Trophoblast cell (in vitro differentiated cells and primary cell): ENCODE results near the gene INHBA.

Experiments
- DNase-seq, 2 donors: peaks; one replicate each; pipeline ENCODE4 v3.0.0-alpha.2; 2016
- H2AFZ ChIP-seq: 2 replicates; pipeline ENCODE4 v1.6.1; 2013; ENCODE audit warnings: low read length, moderate library complexity, mild to moderate bottlenecking; ENCODE audit not compliant: insufficient read depth, poor library complexity
- H2AK5ac ChIP-seq: 2 replicates; pipeline ENCODE4 v1.6.1; 2013; ENCODE audit warnings: mild to moderate bottlenecking, low read length
- H2BK120ac ChIP-seq: 2 replicates; pipeline ENCODE4 v1.6.1; 2013; ENCODE audit warnings: low read length, mild to moderate bottlenecking, moderate library complexity; ENCODE audit not compliant: insufficient read depth, poor library complexity
- H2BK12ac ChIP-seq: 2 replicates; pipeline ENCODE4 v1.6.1; 2013; ENCODE audit warnings: mild to moderate bottlenecking, low read length, moderate library complexity
- H2BK5ac ChIP-seq: 2 replicates; pipeline ENCODE4 v1.6.1; 2013; ENCODE audit warnings: low read length, low read depth, moderate library complexity, mild to moderate bottlenecking; ENCODE audit not compliant: poor library complexity
- H3K14ac ChIP-seq: 2 replicates; pipeline ENCODE4 v1.6.1; 2013; ENCODE audit warnings: mild to moderate bottlenecking, low read length
- H3K18ac ChIP-seq: 2 replicates; pipeline ENCODE4 v1.6.1; 2013; ENCODE audit warnings: mild to moderate bottlenecking, low read length
- H3K23ac ChIP-seq: 2 replicates; pipeline ENCODE4 v1.6.1; 2013; ENCODE audit warnings: low read length
- H3K27ac ChIP-seq: 2 replicates; pipeline ENCODE4 v1.5.1; 2013; ENCODE audit warnings: low read depth, mild to moderate bottlenecking, inconsistent platforms, low read length, moderate library complexity
- H3K27me3 ChIP-seq: 2 replicates; pipeline ENCODE4 v1.6.1; 2013; ENCODE audit warnings: inconsistent platforms, mild to moderate bottlenecking, low read length, moderate library complexity; ENCODE audit not compliant: insufficient read depth
- H3K36me3 ChIP-seq, 2 experiments: 1 replicate in 1 of 2; 2 replicates in 1 of 2; pipeline ENCODE4 v1.6.1; 2013; ENCODE audit warnings: low read length in 2 of 2, mild to moderate bottlenecking in 2 of 2, moderate library complexity in 1 of 2; ENCODE audit not compliant: insufficient read depth in 2 of 2, control insufficient read depth in 1 of 2
- H3K4ac ChIP-seq: 2 replicates; pipeline ENCODE4 v1.6.1; 2013; ENCODE audit warnings: low read depth, mild to moderate bottlenecking, low read length, moderate library complexity
- H3K4me1 ChIP-seq, 2 experiments: 1 replicate in 1 of 2; 2 replicates in 1 of 2; pipeline ENCODE4 v1.6.1; 2013; ENCODE audit warnings: low read length in 2 of 2, mild to moderate bottlenecking in 2 of 2, moderate library complexity in 1 of 2; ENCODE audit not compliant: insufficient read depth in 2 of 2, control insufficient read depth in 1 of 2
- H3K4me2 ChIP-seq: 2 replicates; pipeline ENCODE4 v1.6.1; 2013; ENCODE audit warnings: inconsistent platforms, mild to moderate bottlenecking, low read length, moderate library complexity
- H3K4me3 ChIP-seq: 2 replicates; pipeline ENCODE4 v1.5.1; 2013; ENCODE audit warnings: mild to moderate bottlenecking, low read depth, low read length, inconsistent platforms
- H3K79me1 ChIP-seq: one replicate; pipeline ENCODE4 v1.6.1; 2013; ENCODE audit warnings: low read length
- H3K79me2 ChIP-seq: 2 replicates; pipeline ENCODE4 v1.6.1; 2013; ENCODE audit warnings: low read length, mild to moderate bottlenecking; ENCODE audit not compliant: control insufficient read depth, insufficient read depth, poor library complexity
- H3K9ac ChIP-seq: 2 replicates; pipeline ENCODE4 v1.6.1; 2013; ENCODE audit warnings: mild to moderate bottlenecking, low read length
- H3K9me3 ChIP-seq: 2 replicates; pipeline ENCODE4 v1.6.1; 2013; ENCODE audit warnings: low read depth, mild to moderate bottlenecking, control low read depth, inconsistent platforms, low read length; ENCODE audit not compliant: insufficient read depth
- H4K12ac ChIP-seq: 2 replicates; pipeline ENCODE4 v1.6.1; 2013; ENCODE audit warnings: low read depth, mild to moderate bottlenecking, low read length, moderate library complexity
- H4K8ac ChIP-seq: 2 replicates; pipeline ENCODE4 v1.6.1; 2013; ENCODE audit warnings: low read depth, mild to moderate bottlenecking, low read length, moderate library complexity
- H4K91ac ChIP-seq: one replicate; pipeline ENCODE4 v1.6.1; 2013; ENCODE audit warnings: low read depth, mild to moderate bottlenecking, low read length, moderate library complexity
- WGBS: extraction: QIAGEN DNeasy Blood & Tissue Kit; methylation state at CpG from one replicate; pipeline ENCODE4 v1.1.7; 2013; ENCODE audit warnings: missing lambda C conversion rate; ENCODE audit not compliant: insufficient read length, insufficient coverage; ENCODE audit errors: extremely low coverage; 5-methylcytosine and 5-hydroxymethylcytosine counted together

The INHBA gene

DNA sequence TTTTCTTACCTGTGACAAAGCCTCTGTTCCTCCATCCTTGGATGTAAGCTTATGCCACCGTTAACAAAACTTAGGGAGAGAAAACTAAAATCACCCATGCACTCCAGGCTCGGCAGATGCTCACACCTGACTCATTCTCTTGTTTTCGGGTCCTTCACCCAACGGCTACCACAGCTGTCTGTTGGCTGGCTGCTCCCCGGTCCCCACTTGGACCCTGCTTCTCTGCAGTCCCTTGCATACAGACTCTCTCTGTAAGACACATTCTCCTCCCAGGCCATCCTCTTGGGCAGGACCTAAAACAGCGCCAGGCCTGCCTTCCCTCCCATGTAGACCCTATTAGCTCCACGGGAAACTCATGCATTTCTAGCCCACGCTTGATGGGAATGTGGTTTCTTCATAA is 12.1 kb upstream of the INHBA start:
- H2AK5ac ChIP-seq: no peak overlapping the region
- no peak overlapping the region for H2AFZ ChIP-seq
- no peak overlapping the region for H4K91ac ChIP-seq
- no peaks in the 10 kb centered on the region for H3K79me2 ChIP-seq
- H3K4me1 ChIP-seq: no peaks in the 10 kb centered on the region
- H3K27ac ChIP-seq: no peak overlapping the region
- H3K14ac ChIP-seq: no peak overlapping the region
- H3K9ac ChIP-seq: no peak overlapping the region
- H3K4me3 ChIP-seq: no peak overlapping the region
- H3K27me3 ChIP-seq: no peaks in the 10 kb centered on the region
- H2BK5ac ChIP-seq: no peak overlapping the region
- no peak overlapping the region for H4K8ac ChIP-seq
- peaks cover 2% of the 10 kb centered on the region for H3K79me1 ChIP-seq
- no peaks in the 10 kb centered on the region for H3K9me3 ChIP-seq
- no peak overlapping the region for H3K23ac ChIP-seq
- H3K18ac ChIP-seq: no peak overlapping the region
- no peak overlapping the region for H3K4me2 ChIP-seq
- no peaks in the 10 kb centered on the region for H3K36me3 ChIP-seq
- DNase-seq: no peak
- no peak overlapping the region for H2BK12ac ChIP-seq
- H4K12ac ChIP-seq: no peak overlapping the region
- no peak overlapping the region for H2BK120ac ChIP-seq
- no peak overlapping the region for H3K4ac ChIP-seq
- no CpG with 5 or more reads among the region's 8 CpGs for WGBS

DNA sequence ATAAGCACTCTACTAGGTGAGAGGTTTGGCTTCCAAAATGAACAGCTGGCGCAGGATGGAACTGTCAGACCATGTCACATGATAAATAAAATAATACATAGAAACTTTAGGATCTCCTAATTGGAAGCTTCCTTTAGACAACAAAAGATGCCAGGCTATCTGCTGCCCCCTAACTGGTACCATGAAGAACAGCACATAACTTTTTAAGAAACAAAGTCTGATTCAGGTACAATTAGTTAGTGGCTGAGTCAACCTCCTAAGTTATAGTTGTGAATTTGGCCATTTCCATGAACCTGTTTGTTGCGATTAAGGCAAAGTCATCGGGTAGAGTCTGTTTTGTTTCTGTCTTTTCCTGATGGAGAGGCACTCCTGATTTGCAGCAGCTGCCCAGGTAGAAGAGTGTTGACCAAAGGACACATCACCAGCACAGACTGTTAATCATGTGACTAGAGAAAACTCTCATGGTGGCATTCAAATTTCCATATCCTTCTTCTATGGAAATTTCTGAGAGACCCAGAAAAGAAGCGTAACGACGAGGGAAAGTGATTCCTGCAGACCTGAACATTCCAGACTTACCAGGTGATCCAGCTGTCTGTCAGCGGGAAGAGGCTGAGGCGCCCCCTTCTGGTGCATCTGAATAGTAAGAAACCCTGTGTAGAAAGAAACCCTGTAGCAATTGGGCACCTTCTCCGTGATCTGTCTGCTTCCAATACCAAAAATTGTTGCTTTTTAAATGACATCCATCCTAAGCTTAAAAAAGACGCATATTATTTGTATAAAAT is 8.6 kb upstream of the INHBA start:
- Histone ChIP-seq H2BK12ac (peak overlapping the region; percentile 66), H2AFZ (no peak overlapping the region), H3K27ac (no peak overlapping the region), H3K4me1 (no peaks in the 10 kb centered on the region), H3K36me3 (no peaks in the 10 kb centered on the region), H3K4me3 (no peak overlapping the region), H3K18ac (no peak overlapping the region), H4K91ac (no peak overlapping the region), H3K4me2 (peak overlapping the region; percentile 34), H3K23ac (no peak overlapping the region), H4K8ac (no peak overlapping the region), H3K4ac (no peak overlapping the region), H3K79me1 (peaks cover 2% of the 10 kb centered on the region), H3K79me2 (no peaks in the 10 kb centered on the region), H4K12ac (no peak overlapping the region), H3K14ac (no peak overlapping the region), H3K9ac (no peak overlapping the region), H3K27me3 (no peaks in the 10 kb centered on the region), H2BK5ac (no peak overlapping the region), H2AK5ac (no peak overlapping the region), H2BK120ac (no peak overlapping the region), H3K9me3 (no peaks in the 10 kb centered on the region)
- no CpG with 5 or more reads among the region's 10 CpGs for WGBS
- DNase-seq: peak; percentile 44 to 67

DNA sequence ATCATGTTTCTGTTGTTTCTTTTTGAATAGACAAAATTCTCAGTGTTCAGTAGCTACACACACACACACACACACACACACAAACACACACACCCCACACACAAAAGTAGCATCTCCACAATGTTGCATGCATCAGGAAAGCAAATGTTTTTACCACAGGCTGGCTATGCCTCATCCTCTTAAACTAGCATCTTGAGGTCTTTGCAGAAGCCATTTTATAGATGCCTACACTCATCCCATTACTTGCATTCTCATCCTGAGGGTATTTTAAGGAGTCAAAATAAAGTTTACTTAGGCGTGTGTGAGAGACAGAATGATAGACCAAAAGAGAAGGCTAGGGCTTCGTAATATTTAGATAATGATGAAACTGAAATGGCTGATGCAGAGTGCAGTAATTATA is 7.9 kb upstream of the INHBA start:
- Histone ChIP-seq H3K23ac (no peak overlapping the region), H3K27me3 (no peaks in the 10 kb centered on the region), H2AK5ac (no peak overlapping the region), H3K4me3 (no peak overlapping the region), H3K79me1 (peaks cover 4% of the 10 kb centered on the region), H3K27ac (no peak overlapping the region), H3K18ac (no peak overlapping the region), H3K79me2 (no peaks in the 10 kb centered on the region), H3K4me2 (no peak overlapping the region), H3K14ac (no peak overlapping the region), H4K12ac (no peak overlapping the region), H4K8ac (no peak overlapping the region), H3K9ac (no peak overlapping the region), H3K9me3 (no peaks in the 10 kb centered on the region), H3K4ac (no peak overlapping the region), H2AFZ (no peak overlapping the region), H2BK120ac (no peak overlapping the region), H4K91ac (no peak overlapping the region), H3K36me3 (no peaks in the 10 kb centered on the region), H3K4me1 (peaks cover 2 to 4% of the 10 kb centered on the region in 2 experiments), H2BK12ac (no peak overlapping the region), H2BK5ac (no peak overlapping the region)
- WGBS: no CpG with 5 or more reads among the region's 2 CpGs
- no peak for DNase-seq

DNA sequence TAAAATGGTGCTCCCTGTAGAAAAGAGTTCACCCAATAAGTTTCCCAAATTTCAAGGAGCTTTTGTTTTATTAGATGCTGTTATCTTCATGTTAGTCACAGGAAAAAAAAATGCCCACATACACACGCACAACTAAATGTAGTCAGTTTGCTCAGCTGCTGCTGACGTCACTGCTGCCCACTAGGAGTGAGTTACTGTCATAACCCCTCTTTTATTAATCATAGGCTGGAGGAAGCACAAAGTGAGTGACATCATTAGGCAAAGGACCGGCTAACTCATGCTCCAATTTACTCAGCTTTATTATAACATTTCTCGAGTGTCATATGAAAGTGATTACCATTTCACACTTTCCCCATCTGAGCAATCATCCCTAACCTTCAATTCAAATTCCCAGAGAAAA is 6.7 kb upstream of the INHBA start:
- no CpG with 5 or more reads among the region's 4 CpGs for WGBS
- H3K36me3 ChIP-seq: no peaks in the 10 kb centered on the region
- peak; percentile 72 to 79 for DNase-seq

More for the DNA sequence above, 6.7 kb upstream of the INHBA start:
- no peaks in the 10 kb centered on the region for H3K9me3 ChIP-seq
- H3K27me3 ChIP-seq: no peaks in the 10 kb centered on the region
- no peak overlapping the region for H2BK120ac ChIP-seq
- peaks cover 12% of the 10 kb centered on the region for H3K79me1 ChIP-seq
- H2AFZ ChIP-seq: no peak overlapping the region
- no peak overlapping the region for H4K91ac ChIP-seq
- H3K4ac ChIP-seq: no peak overlapping the region
- H4K8ac ChIP-seq: no peak overlapping the region
- no peak overlapping the region for H3K9ac ChIP-seq
- no peak overlapping the region for H3K18ac ChIP-seq
- H2AK5ac ChIP-seq: no peak overlapping the region
- H2BK12ac ChIP-seq: no peak overlapping the region
- peaks cover 5% of the 10 kb centered on the region for H3K79me2 ChIP-seq
- H3K4me1 ChIP-seq: peaks cover 11 to 12% of the 10 kb centered on the region in 2 experiments
- no peak overlapping the region for H4K12ac ChIP-seq
- no peak overlapping the region for H3K4me2 ChIP-seq
- no peak overlapping the region for H3K14ac ChIP-seq
- no peak overlapping the region for H3K4me3 ChIP-seq
- no peak overlapping the region for H2BK5ac ChIP-seq
- H3K23ac ChIP-seq: no peak overlapping the region
- no peak overlapping the region for H3K27ac ChIP-seq
